Brain microvascular endothelial cell (primary cell): ENCODE measurements around the gene CLIP4.

Source experiments
- DNase-seq: peaks from one replicate; pipeline ENCODE4 v3.0.0-alpha.2; 2020
- H3K27ac ChIP-seq: fragments of 250-450 bp; sonication (Bioruptor Pico); 2 replicates; pipeline ENCODE4 v1.5.1; 2020; ENCODE audit warnings: mild to moderate bottlenecking, moderate library complexity
- H3K27me3 ChIP-seq: fragments of 250-450 bp; sonication (Bioruptor Pico); replicated peaks from 2 replicates; pipeline ENCODE4 v1.5.1; 2020; ENCODE audit warnings: mild to moderate bottlenecking
- H3K36me3 ChIP-seq: fragments of 250-450 bp; sonication (Bioruptor Pico); replicated peaks from 2 replicates; pipeline ENCODE4 v1.5.1; 2020; ENCODE audit warnings: mild to moderate bottlenecking
- H3K4me3 ChIP-seq: 2 replicates; pipeline ENCODE4 v1.5.1; 2011; ENCODE audit warnings: low read depth, mild to moderate bottlenecking, control low read depth, low read length, moderate library complexity
- CTCF ChIP-seq: IDR thresholded peaks from 2 replicates; pipeline ENCODE4 v1.5.1; 2011; ENCODE audit warnings: low read depth, mild to moderate bottlenecking, moderate library complexity, low read length, control low read depth, inconsistent platforms; ENCODE audit errors: missing control alignments
- in situ Hi-C: cut with HindIII; loops from 2 replicates; pipeline ENCODE4 v1.10.0; 2017; ENCODE audit warnings: low sequenced_read_pairs, low pct_ligation_motif_present

Gene CLIP4

GRCh38 chr2:29209551-29209950 lies 94.3 kb downstream of the CLIP4 start:
- Histone ChIP-seq H3K36me3 (no peaks in the 10 kb centered on the region), H3K4me3 (no peak overlapping the region), H3K27me3 (no peaks in the 10 kb centered on the region), H3K27ac (no peak overlapping the region)
- no peak for DNase-seq
- in situ Hi-C loops: no loop called here
- no peak for TF ChIP-seq CTCF

GRCh38 chr2:29212009-29212408 lies 96.8 kb downstream of the CLIP4 start:
- Histone ChIP-seq H3K27ac (no peak overlapping the region), H3K36me3 (no peaks in the 10 kb centered on the region), H3K4me3 (no peak overlapping the region), H3K27me3 (no peaks in the 10 kb centered on the region)
- peak; percentile 60 for TF ChIP-seq CTCF
- no peak for DNase-seq
- in situ Hi-C loops: no loop called here

GRCh38 chr2:29213888-29214291 lies 98.7 kb downstream of the CLIP4 start:
- no peak overlapping the region for H3K27ac ChIP-seq
- H3K4me3 ChIP-seq: no peak overlapping the region
- in situ Hi-C loops: no loop called here
- no peak for DNase-seq
- no peak for TF ChIP-seq CTCF
- H3K27me3 ChIP-seq: no peaks in the 10 kb centered on the region
- no peaks in the 10 kb centered on the region for H3K36me3 ChIP-seq

- Histone ChIP-seq H3K4me3 (no peak overlapping the region), H3K27ac (no peak overlapping the region), H3K27me3 (no peaks in the 10 kb centered on the region), H3K36me3 (no peaks in the 10 kb centered on the region)
- in situ Hi-C loops: no loop called here
- TF ChIP-seq CTCF: no peak
- no peak for DNase-seq
These were observed 99.9 kb downstream of the CLIP4 start for GRCh38 chr2:29215073-29215472.

- Histone ChIP-seq H3K4me3 (no peak overlapping the region), H3K27ac (no peak overlapping the region), H3K27me3 (peaks cover 3% of the 10 kb centered on the region), H3K36me3 (no peaks in the 10 kb centered on the region)
- DNase-seq: no peak
- in situ Hi-C loops: no loop called here
- TF ChIP-seq CTCF: no peak
These were observed 100.8 kb downstream of the CLIP4 start for GRCh38 chr2:29215739-29216608.

- in situ Hi-C loops: no loop called here
- no peak for DNase-seq
- Histone ChIP-seq H3K27me3 (peaks cover 3% of the 10 kb centered on the region), H3K27ac (no peak overlapping the region), H3K4me3 (no peak overlapping the region), H3K36me3 (no peaks in the 10 kb centered on the region)
- no peak for TF ChIP-seq CTCF
These were observed 101.3 kb downstream of the CLIP4 start for GRCh38 chr2:29216609-29216909.
